CD4-positive, CD25-positive, alpha-beta regulatory T cell (primary cell): ENCODE data around the gene CFAP97D2. TPM values are rescaled to one million over a fixed set of nuclear protein-coding genes. Genes with fewer than 3 reads are reported as not detected.

ENCODE experiments used
- ATAC-seq, 2 donors: fragments of 150-1000 bp; cut with Tn5 transposase; one replicate each; pipeline ENCODE4 v1.10.0; 2021; ENCODE audit warnings: low read depth in 2 of 2, moderate number of reproducible peaks in 2 of 2, moderate library complexity in 1 of 2
- DNase-seq, 3 donors: peaks; one replicate each; pipeline versions ENCODE4 v3.0.0 to v3.0.0-alpha.2; 2012 to 2022; ENCODE audit warnings: mixed read lengths in 1 of 3
- H3K27ac ChIP-seq: one replicate; pipeline ENCODE4 v1.7.0; 2013; ENCODE audit warnings: mild to moderate bottlenecking, low read length; ENCODE audit not compliant: insufficient read depth, poor library complexity, severe bottlenecking
- H3K27me3 ChIP-seq: one replicate; pipeline ENCODE4 v1.7.0; 2013; ENCODE audit warnings: low read length; ENCODE audit not compliant: control insufficient read depth, insufficient read depth
- H3K36me3 ChIP-seq: one replicate; pipeline ENCODE4 v1.7.0; 2013; ENCODE audit warnings: mild to moderate bottlenecking, low read length, moderate library complexity; ENCODE audit not compliant: control insufficient read depth, insufficient read depth
- H3K4me1 ChIP-seq: 2 replicates; pipeline ENCODE4 v1.7.0; 2013; ENCODE audit warnings: mild to moderate bottlenecking, low read length; ENCODE audit not compliant: insufficient read depth, control insufficient read depth, poor library complexity, severe bottlenecking
- H3K4me3 ChIP-seq: one replicate; pipeline ENCODE4 v1.7.0; 2013; ENCODE audit warnings: low read depth, mild to moderate bottlenecking, low read length, moderate library complexity
- H3K9me3 ChIP-seq, 2 experiments: 1 replicate in 1 of 2; 2 replicates in 1 of 2; pipeline ENCODE4 v1.7.0; 2013; ENCODE audit warnings: low read length in 2 of 2, mild to moderate bottlenecking in 1 of 2, moderate library complexity in 1 of 2; ENCODE audit not compliant: control insufficient read depth in 2 of 2
- H3K27ac Mint-ChIP-seq, 3 donors: one replicate each; pipeline ENCODE4 v1.8.0; 2020 to 2022; ENCODE audit warnings: mild to moderate bottlenecking in 3 of 3, mixed read lengths in 3 of 3, moderate library complexity in 2 of 3
- H3K27me3 Mint-ChIP-seq: one replicate; pipeline ENCODE4 v1.8.0; 2022; ENCODE audit warnings: mild to moderate bottlenecking, mixed read lengths
- H3K36me3 Mint-ChIP-seq: one replicate; pipeline ENCODE4 v1.8.0; 2020; ENCODE audit warnings: mixed read lengths
- H3K4me1 Mint-ChIP-seq, 4 donors: one replicate each; pipeline ENCODE4 v1.8.0; 2020 to 2022; ENCODE audit warnings: mixed read lengths in 4 of 4, mild to moderate bottlenecking in 1 of 4
- H3K4me3 Mint-ChIP-seq, 4 donors: one replicate each; pipeline ENCODE4 v1.8.0; 2020 to 2022; ENCODE audit warnings: mild to moderate bottlenecking in 4 of 4, mixed read lengths in 4 of 4, moderate library complexity in 3 of 4
- H3K9me3 Mint-ChIP-seq, 7 donors: one replicate each; pipeline ENCODE4 v1.8.0; 2020 to 2022; ENCODE audit warnings: mixed read lengths in 7 of 7, mild to moderate bottlenecking in 3 of 7, moderate library complexity in 2 of 7
- polyA plus RNA-seq, 4 donors: library from polyadenylated mRNA; unstranded; fragments of 300-500 nt; fragmentation: Illumina TruSeq; gene quantifications; one replicate each; pipeline ENCODE4 v1.2.3, GENCODE V29; 2021
- total RNA-seq: library from RNA; stranded (reverse); gene quantifications from one replicate; pipeline ENCODE4 v1.2.3, GENCODE V29; 2022

Gene CFAP97D2
- total and polyA plus RNA-seq, 5 donors from 2014 or later: 0.22 to 0.86 TPM; not detected in 3

GRCh38 chr13:114164053-114164452 lies 15.0 kb upstream of the CFAP97D2 start:
- ATAC-seq: no peak
- Mint-ChIP-seq H3K27ac (peak overlapping the region in 2 of 3 donors; percentile 55 to 58), H3K4me1 (peaks cover 26 to 87% (median 52%) of the 10 kb centered on the region in 4 donors), H3K27me3 (peaks cover 14% of the 10 kb centered on the region), H3K9me3 (peaks cover 0 to 4% (median 0%) of the 10 kb centered on the region in 7 donors), H3K36me3 (no peaks in the 10 kb centered on the region), H3K4me3 (no peak overlapping the region)
- H3K9me3 ChIP-seq: no peaks in the 10 kb centered on the region
- no peak overlapping the region for H3K27ac ChIP-seq
- no peak overlapping the region for H3K4me3 ChIP-seq
- peaks cover 37% of the 10 kb centered on the region for H3K4me1 ChIP-seq
- DNase-seq: no peak
- H3K36me3 ChIP-seq: no peaks in the 10 kb centered on the region
- no peaks in the 10 kb centered on the region for H3K27me3 ChIP-seq

- Mint-ChIP-seq H3K27me3 (peaks cover 14% of the 10 kb centered on the region), H3K36me3 (no peaks in the 10 kb centered on the region), H3K4me3 (no peak overlapping the region), H3K9me3 (peaks cover 0 to 4% (median 0%) of the 10 kb centered on the region in 7 donors), H3K4me1 (peaks cover 18 to 79% (median 44%) of the 10 kb centered on the region in 4 donors), H3K27ac (peak overlapping the region in 2 of 3 donors; percentile 52 to 67)
- Histone ChIP-seq H3K36me3 (no peaks in the 10 kb centered on the region), H3K27ac (no peak overlapping the region), H3K4me3 (no peak overlapping the region), H3K27me3 (no peaks in the 10 kb centered on the region), H3K9me3 (no peaks in the 10 kb centered on the region), H3K4me1 (peaks cover 37% of the 10 kb centered on the region)
- DNase-seq (no peak), ATAC-seq (no peak)
These were observed 14.2 kb upstream of the CFAP97D2 start for GRCh38 chr13:114164681-114165429.

GRCh38 chr13:114166381-114167131 lies 12.5 kb upstream of the CFAP97D2 start:
- DNase-seq (no peak), ATAC-seq (peak in 1 of 2 donors; percentile 20)
- Histone ChIP-seq H3K27me3 (no peaks in the 10 kb centered on the region), H3K4me3 (no peak overlapping the region), H3K4me1 (peaks cover 21% of the 10 kb centered on the region), H3K9me3 (no peaks in the 10 kb centered on the region), H3K27ac (no peak overlapping the region), H3K36me3 (no peaks in the 10 kb centered on the region)
- no peaks in the 10 kb centered on the region for H3K36me3 Mint-ChIP-seq
- peaks cover 14% of the 10 kb centered on the region for H3K27me3 Mint-ChIP-seq
- peaks cover 0 to 4% (median 0%) of the 10 kb centered on the region in 7 donors for H3K9me3 Mint-ChIP-seq
- H3K27ac Mint-ChIP-seq: peak overlapping the region in 2 of 3 donors; percentile 52 to 84
- peaks cover 11 to 62% (median 29%) of the 10 kb centered on the region in 4 donors for H3K4me1 Mint-ChIP-seq
- H3K4me3 Mint-ChIP-seq: no peak overlapping the region

DNA sequence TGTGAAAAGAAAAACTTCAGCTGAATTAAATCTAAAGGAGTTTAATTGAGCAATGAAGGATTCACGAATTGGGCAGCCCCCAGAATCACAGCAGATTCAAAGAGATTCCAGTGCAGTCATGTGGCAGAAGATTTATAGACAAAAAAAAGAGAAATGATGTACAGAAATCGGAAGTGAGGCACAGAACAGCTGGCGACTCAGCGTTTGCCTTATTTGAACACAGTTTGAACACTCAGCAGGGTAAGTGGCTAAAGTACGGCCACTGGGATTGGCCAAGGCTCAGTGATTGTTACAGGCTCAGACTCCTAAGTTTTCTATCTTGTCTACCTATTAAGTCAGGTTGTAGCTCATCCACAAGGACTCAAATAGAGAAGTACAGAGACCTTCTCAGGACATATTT lies 11.6 kb upstream of the CFAP97D2 start:
- H3K27ac Mint-ChIP-seq: peak overlapping the region; percentile 40 to 84 (median 69)
- ATAC-seq: no peak
- no peak overlapping the region for H3K27ac ChIP-seq
- no peaks in the 10 kb centered on the region for H3K27me3 ChIP-seq
- H3K4me3 ChIP-seq: no peak overlapping the region
- H3K4me3 Mint-ChIP-seq: peak overlapping the region in 1 of 4 donors; percentile 36
- peaks cover 0 to under 1% of the 10 kb centered on the region in 2 experiments for H3K9me3 ChIP-seq
- H3K36me3 Mint-ChIP-seq: no peaks in the 10 kb centered on the region
- H3K9me3 Mint-ChIP-seq: peaks cover 0 to 5% (median 2%) of the 10 kb centered on the region in 7 donors
- H3K4me1 ChIP-seq: peaks cover 13% of the 10 kb centered on the region
- peaks cover 7 to 54% (median 24%) of the 10 kb centered on the region in 4 donors for H3K4me1 Mint-ChIP-seq
- no peak for DNase-seq
- H3K27me3 Mint-ChIP-seq: peaks cover 10% of the 10 kb centered on the region
- no peaks in the 10 kb centered on the region for H3K36me3 ChIP-seq

GRCh38 chr13:114167885-114168284 lies 11.2 kb upstream of the CFAP97D2 start:
- DNase-seq: no peak
- peak overlapping the region; percentile 40 to 84 (median 69) for H3K27ac Mint-ChIP-seq
- peaks cover 7 to 49% (median 20%) of the 10 kb centered on the region in 4 donors for H3K4me1 Mint-ChIP-seq

DNA sequence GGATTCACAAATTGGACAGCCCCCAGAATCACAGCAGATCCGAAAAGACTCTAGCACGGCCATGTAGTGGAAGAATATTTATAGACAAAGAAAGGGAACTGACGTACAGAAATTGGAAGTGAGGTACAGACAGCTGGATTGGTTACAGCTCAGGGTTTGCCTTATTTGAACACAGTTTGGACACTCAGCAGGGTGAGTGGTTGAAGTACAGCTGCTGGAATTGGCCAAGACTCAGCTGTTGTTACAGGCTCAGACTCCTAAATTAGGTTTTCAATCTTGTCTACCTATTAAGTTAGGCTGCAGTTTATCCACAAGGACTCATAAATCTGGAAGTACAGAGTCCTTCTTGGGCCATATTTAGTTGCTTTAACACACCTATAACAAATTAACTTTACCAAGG lies 5.8 kb upstream of the CFAP97D2 start:
- ATAC-seq: no peak
- peaks cover 0 to 28% (median 8%) of the 10 kb centered on the region in 4 donors for H3K4me1 Mint-ChIP-seq
- no peaks in the 10 kb centered on the region for H3K27me3 ChIP-seq
- peaks cover 6 to 13% of the 10 kb centered on the region in 2 experiments for H3K9me3 ChIP-seq
- no peak overlapping the region for H3K4me3 Mint-ChIP-seq
- no peak for DNase-seq
- no peak overlapping the region for H3K27ac ChIP-seq
- peaks cover 0 to 16% (median 3%) of the 10 kb centered on the region in 7 donors for H3K9me3 Mint-ChIP-seq
- no peak overlapping the region for H3K4me3 ChIP-seq
- peak overlapping the region in 1 of 3 donors; percentile 38 for H3K27ac Mint-ChIP-seq
- H3K4me1 ChIP-seq: peaks cover 14% of the 10 kb centered on the region
- no peaks in the 10 kb centered on the region for H3K36me3 ChIP-seq
- peaks cover under 1% of the 10 kb centered on the region for H3K27me3 Mint-ChIP-seq
- H3K36me3 Mint-ChIP-seq: peaks cover 6% of the 10 kb centered on the region

More at GRCh38 chr13:114167885-114168284, 11.2 kb upstream of the CFAP97D2 start:
- Mint-ChIP-seq H3K4me3 (no peak overlapping the region), H3K27me3 (peaks cover 10% of the 10 kb centered on the region), H3K36me3 (no peaks in the 10 kb centered on the region), H3K9me3 (peaks cover 0 to 8% (median 3%) of the 10 kb centered on the region in 7 donors)
- Histone ChIP-seq H3K27me3 (no peaks in the 10 kb centered on the region), H3K36me3 (no peaks in the 10 kb centered on the region), H3K4me1 (peaks cover 8% of the 10 kb centered on the region), H3K27ac (no peak overlapping the region), H3K4me3 (no peak overlapping the region), H3K9me3 (peaks cover under 1 to 5% of the 10 kb centered on the region in 2 experiments)
- no peak for ATAC-seq

DNA sequence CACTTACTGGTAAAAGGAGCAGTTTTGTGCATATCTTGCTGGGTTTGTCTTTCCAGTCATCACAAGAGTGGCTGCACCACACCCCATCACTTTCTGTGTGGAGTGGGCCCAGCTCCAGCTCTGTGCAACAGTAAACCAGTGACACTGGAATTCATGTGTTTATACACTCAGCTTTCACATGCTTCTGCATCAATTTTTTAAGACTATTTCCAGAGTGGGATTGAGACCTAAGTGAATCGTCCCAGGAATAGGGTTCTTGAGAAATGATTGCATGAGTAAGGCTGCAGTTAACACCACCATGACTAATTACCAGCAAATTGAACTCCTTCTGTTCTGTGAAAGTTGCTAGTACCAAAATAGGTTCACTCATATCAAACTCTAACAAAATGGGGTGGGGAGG lies 5.3 kb upstream of the CFAP97D2 start:
- Mint-ChIP-seq H3K4me3 (no peak overlapping the region), H3K27ac (no peak overlapping the region), H3K9me3 (peaks cover 0 to 16% (median 2%) of the 10 kb centered on the region in 7 donors), H3K4me1 (peaks cover 0 to 30% (median 7%) of the 10 kb centered on the region in 4 donors), H3K27me3 (peaks cover 5% of the 10 kb centered on the region), H3K36me3 (peaks cover 6% of the 10 kb centered on the region)
- ATAC-seq: no peak
- DNase-seq: no peak
- no peaks in the 10 kb centered on the region for H3K27me3 ChIP-seq
- H3K27ac ChIP-seq: no peak overlapping the region
- peaks cover 17% of the 10 kb centered on the region for H3K4me1 ChIP-seq
- H3K36me3 ChIP-seq: no peaks in the 10 kb centered on the region
- H3K4me3 ChIP-seq: no peak overlapping the region
- H3K9me3 ChIP-seq: peaks cover 6 to 13% of the 10 kb centered on the region in 2 experiments
